GM11168 (cell line): ENCODE results near the gene TRMT2B.
"Not testable (repeated sequence)": the region's sequence is repeated elsewhere in the genome, so short reads cannot be mapped to it uniquely, and the experiment has no call there.

Source experiments
- in situ Hi-C: fragments of 300-500 bp; cut with MboI; formaldehyde crosslinking; loops from one replicate; pipeline ENCODE4 v1.12.0; 2022; ENCODE audit warnings: low sequenced_read_pairs; ENCODE audit not compliant: unreplicated experiment

Gene TRMT2B, protein sequence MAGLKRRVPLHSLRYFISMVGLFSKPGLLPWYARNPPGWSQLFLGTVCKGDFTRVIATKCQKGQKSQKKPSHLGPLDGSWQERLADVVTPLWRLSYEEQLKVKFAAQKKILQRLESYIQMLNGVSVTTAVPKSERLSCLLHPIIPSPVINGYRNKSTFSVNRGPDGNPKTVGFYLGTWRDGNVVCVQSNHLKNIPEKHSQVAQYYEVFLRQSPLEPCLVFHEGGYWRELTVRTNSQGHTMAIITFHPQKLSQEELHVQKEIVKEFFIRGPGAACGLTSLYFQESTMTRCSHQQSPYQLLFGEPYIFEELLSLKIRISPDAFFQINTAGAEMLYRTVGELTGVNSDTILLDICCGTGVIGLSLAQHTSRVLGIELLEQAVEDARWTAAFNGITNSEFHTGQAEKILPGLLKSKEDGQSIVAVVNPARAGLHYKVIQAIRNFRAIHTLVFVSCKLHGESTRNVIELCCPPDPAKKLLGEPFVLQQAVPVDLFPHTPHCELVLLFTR

DNA sequence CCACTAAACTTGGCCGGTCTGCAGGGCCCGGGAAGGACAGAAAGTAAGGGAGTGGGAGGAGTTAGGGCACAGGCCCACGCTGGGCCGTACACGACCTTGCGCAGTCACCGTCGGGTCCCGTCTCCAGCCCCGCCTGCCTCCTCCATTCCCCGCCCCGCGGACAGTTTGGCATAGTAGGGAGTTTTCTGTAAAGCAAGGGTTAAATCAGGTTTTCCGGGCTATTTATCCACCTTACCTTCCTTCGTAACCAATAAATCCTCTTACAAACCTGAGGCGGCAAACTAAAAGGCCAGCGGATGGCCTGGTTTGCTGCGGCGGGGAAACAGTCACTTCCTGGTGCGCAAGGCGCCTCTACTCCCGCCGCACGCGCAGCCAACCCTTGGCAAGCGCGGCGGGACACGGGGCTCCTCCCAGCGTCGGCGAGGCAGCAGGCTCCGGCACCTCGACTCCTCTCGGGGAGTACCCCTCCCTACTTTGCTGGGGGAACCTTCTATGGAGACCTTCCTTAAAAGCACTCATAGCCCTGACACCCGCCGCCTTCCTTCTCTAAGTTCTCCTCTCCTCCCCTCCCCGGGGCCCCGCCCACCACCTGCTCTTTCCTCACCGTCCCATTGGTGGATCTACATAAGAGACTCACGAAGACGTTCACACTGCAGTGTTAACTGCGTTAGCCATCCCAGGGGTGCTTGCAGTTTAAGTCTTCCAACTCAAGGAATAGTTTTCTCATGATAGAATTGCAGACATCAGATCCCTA is at the start of gene TRMT2B:
Gene TRMT2B (minus strand): TSS at position 563 of the 754 bp plus-strand sequence. CDS start 9,822 bp downstream, outside the sequence.
- in situ Hi-C loops: no loop called here

DNA sequence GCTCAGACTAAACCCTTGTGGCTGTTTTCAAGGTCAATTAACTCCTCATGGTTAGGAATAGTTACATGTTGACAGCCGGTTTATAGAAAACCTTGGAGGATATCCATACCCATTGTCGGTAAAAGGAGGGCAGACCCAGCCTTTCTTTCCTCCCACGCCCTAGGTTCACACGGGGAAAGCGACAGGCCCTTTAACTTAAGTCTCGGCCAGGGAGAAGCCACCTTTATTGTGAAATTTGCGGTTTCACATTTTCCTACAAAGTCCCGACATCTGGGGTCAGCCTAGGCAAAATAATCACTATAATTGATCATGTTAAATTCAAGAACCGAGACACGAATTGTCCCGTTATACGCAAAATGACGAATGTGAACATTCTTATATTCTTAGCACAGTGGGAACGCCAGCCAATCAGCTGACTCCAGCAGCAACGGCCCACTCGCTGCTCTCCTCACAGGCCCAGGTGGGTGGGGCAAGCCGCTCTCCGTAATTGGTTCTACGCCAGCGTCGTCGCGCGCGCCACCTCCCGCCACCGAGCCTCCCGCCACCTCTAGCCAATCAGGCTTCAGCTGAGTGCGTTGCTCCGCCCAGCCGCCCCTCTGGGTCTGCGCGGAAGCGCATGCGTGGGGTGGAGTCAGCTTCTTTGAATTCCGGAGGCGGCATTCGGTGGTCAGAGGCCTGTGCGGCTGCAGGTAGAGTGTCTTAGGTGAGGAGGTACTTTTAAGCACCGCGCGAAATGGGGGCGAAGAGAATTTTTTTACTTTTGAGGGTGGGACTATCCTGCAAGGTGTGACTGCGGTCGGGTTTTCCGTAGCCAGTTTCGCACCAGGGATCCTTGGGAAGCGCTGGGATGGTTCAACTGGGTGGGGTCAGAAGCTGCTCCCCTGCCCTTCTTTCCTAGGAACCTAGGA is 45.9 kb upstream of the TRMT2B start, which contains the start of gene CENPI:
Gene CENPI (plus strand): TSS at position 659 of the 908 bp plus-strand sequence. CDS start 2,867 bp downstream, outside the sequence.
- in situ Hi-C loops: no loop called here

DNA sequence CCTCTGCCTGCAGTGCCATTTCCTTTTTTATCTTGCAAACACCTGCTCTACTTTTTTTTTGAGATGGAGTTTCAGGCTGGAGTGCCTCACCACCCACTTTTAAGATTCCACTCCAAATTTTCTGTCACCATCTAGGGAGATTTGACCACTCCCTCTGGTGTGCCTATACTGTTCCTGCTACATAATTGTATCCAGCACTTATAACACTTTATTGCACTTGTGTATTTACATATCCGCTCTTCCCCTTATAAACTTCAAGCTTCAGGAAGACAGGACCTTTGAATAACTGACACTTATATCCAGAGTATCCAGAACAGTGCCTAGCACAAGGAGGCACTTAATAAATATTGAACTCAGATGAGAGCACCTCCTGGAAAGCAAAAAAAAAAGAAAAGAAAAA is 39.9 kb upstream of the TRMT2B start:
- in situ Hi-C loops: no loop called here

DNA sequence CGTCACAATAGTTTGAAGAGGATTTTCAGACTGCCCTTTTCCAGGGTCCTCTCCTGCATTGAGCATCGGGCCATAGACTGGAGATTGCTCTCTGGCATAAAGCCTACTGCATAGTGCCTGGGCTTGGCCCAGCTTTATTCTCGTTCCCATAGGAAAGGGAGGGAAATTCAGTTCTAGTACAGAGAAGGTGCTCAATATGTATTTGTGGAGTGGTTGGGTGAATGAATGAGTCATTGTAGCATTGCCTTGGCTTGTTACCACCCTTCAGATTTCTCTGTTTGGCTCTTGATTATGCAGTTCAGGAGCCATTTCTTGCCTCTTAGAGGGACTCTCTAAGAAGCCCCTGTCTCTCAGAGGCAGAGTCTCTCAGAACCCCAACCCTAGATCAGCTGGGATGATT is 29.3 kb upstream of the TRMT2B start:
- in situ Hi-C loops: no loop called here

DNA sequence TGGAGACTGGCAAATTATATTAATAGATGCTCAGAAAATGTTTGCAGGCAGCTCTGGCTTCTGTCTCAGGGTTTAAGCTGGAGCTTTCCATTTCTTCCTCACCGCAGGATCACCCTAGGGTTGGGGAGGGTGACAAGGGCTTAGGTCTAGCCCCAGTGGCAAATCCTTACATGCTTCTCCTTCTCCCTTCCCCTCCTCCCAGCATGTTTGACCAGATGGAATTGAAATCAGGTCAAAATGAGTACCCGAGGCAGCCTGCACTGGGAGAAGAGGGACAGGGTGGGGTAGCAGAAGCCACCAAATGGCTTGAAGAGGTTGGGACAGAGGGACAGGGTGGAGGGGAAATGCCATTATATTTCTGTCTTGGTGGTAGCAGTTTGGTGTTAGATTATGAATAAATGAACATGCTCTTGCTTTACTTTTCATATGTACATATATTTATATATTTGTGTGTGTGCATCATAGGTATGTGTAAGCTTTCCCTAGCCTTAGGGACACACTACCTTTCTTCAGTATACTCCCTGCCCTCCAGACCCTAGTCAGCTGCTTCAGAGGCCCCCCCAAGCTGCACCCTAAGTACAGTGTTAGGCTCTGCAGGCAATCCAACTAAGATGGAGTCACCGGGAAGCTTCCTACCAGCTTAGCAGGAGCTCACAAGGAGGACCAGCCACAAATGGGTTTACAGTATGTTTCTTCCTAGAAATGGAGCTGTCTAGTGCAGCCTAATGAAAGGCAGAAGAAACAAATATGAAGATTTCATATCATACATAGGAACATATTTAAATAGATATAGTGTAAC is 28.6 kb upstream of the TRMT2B start:
- in situ Hi-C loops: no loop called here

DNA sequence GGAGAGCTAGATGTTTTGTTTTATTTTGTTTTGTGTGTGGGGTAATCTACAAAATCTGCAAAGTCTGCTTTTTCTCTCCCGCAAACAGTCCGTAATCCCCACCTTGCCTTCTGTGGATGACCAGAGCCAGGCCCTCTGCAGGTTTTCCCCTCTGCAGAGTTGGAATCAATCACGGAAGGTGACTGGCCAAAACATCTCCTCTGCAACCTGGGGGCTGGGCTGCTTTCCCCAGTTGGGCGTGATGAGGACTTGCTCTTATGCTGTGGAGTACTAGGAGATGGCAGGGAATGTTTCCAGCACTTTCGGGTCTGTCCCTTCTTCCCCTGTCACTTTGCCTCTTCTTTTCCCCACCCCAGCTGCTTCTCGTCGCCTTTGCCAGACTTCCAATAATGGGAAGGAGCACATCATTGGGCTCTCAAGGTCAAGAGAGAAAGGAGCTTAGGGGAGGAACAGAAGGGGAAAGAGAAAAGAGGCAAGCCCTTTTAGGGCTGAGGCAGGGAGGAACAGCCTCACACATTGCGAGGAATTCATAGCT is 27.9 kb upstream of the TRMT2B start:
- in situ Hi-C loops: no loop called here

DNA sequence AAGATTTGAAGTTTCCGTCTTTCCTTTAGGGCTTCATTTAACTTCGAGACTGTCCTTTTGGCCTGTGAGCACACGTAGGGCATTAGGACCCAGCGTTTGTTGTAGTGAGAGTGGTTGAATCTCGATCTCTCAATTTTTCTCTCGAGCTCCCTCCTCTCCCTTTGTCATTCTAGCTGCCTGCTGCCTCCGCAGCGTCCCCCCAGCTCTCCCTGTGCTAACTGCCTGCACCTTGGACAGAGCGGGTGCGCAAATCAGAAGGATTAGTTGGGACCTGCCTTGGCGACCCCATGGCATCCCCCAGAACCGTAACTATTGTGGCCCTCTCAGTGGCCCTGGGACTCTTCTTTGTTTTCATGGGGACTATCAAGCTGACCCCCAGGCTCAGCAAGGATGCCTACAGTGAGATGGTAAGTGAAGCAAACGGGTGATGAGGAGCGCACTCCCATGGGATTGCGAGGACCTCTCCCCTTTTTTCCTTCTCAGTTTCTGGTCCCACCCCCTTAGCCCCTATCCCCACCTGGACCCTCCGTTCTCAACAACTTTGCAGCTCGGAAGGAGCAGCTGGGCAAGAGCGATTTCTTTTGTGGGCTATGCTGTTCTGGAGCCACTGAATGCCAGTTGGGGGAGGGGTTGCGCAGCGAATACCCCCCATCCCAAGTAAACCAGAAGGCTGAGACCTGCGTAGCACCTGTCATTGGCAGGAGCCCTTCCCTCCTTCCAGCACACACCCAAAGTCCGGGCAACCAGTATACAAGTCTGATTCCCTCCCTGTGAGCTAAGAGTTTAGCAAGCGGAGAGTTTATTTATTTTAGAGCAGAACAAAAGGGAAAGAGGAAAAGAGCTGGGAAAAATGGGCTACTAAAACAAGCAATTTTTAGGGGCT is 27.0 kb upstream of the TRMT2B start, which contains the start of gene TMEM35A:
Gene TMEM35A (plus strand): TSS at position 164 of the 883 bp plus-strand sequence. CDS start 124 bp downstream, at position 288.
- in situ Hi-C loops: no loop called here

DNA sequence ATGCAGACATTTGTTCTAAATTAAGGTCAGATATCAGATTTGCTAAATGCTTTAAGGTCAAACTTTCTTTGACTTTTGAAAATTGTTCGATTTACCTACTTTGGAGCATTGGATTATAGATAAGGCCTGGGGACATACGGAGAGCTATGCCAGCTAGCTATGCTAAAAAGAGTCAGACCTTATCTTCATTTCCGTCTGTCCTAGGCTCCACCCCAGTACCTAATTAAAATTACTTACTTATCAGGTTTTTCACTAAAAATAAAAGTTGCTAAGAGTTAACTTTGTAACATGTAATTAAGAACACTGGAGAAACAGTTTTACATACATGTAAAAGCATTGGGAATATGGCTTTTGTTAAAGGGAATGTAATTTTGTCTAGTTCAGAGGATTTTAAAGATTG is 19.7 kb upstream of the TRMT2B start:
- in situ Hi-C loops: no loop called here

DNA sequence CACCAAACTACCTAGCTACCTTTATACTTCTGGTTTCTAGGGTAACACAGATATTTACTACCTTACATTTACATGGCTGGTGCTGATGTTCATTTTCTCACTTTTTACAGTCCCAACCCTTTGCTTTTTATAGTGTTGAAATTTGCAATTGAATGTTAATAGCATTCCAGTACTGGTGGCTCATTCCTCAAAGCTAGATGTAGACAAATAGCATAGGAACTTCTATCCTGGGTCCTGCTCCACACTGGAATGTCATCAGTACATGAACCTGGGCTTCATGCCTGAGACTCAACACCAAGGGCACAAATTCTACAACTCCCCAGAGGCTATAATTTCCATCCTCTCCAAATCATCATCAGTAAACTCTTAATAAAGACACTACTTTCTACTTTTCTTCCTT is 10.3 kb upstream of the TRMT2B start:
- in situ Hi-C loops: no loop called here

DNA sequence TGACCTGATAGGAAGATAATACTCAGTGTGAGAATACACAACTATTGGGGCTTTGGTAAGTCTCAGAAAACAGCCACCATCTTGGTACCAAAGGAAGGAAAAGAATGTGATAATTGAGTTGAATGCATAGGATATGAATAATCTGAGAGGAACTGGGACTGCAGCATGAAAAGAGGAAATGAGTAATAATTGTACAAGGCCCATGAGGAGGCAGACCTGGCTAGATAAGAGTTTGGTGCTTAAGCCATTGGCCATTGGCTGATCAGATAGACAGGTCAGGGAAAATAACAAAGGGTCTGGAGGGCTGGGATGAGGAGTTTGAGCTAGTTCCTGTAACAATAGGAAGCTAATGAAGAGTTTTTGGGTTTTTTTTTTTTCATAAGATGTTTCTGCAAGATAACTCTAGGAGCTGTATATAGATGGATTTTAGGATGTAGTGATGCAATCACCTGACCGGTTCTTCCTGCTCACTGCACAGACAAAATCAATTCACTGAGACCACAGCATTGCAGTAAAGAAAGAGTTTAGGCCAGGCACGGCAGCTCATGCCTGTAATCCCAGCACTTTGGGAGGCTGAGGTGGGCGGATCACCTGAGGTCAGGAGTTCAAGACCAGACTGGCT is 5.3 kb upstream of the TRMT2B start:
- in situ Hi-C loops: no loop called here

DNA sequence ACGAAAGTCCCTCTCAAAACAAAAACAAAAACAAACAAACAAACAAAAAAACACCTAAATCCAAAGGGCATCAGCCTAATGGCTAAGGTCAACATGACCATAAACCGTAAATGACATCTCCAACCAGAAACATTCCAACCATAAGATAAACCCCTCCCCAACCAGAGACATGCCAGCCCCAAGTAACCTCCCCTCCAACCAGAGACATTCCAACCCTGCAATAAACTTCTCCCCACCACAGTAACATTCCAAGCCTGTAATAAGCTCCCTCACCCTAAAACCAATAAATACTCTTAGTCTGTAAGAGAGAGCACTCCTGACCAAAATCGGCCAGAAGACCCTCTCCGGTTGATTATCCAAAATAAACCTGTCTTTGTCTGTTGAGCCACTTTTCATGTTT is 4.6 kb upstream of the TRMT2B start:
- in situ Hi-C loops: not testable (repeated sequence)

DNA sequence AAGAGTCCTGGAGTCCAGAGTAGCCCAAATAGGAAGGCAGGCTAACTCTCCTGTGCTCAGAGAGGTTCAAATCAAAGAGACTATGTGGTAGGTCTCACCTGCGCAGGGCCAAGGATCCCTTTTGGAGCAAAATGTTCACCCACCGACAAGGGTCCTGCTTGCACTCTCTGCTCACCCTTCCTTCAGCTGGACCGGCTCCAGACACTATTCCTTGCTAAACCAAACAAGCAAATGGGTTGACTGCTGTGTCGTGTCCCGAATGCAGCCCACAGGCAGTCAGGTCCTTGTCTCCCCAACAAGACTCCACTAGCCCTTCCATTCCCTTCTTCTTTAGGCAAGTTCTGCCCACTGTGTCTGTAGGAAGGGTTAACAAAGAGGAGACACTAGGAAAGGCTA is 760 bp downstream of the TRMT2B start:
- in situ Hi-C loops: no loop called here

DNA sequence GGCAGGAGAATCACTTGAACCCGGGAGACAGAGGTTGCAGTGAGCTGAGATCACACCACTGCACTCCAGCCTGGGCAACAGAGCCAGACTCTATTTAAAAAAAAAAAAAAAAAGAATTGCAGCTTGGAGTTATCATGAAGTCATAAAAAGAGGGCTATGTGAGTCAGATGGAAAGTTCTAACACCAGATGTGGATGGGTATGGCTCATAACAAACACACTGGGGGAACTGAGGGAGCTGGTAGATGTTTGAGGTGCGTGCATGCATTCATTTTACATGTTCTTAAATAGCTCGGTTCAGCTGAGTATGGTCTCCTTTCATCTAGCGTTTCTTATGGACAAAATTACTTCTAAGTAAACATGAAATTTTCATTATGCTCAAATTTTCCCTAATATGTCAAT is 11.7 kb downstream of the TRMT2B start:
- in situ Hi-C loops: no loop called here

DNA sequence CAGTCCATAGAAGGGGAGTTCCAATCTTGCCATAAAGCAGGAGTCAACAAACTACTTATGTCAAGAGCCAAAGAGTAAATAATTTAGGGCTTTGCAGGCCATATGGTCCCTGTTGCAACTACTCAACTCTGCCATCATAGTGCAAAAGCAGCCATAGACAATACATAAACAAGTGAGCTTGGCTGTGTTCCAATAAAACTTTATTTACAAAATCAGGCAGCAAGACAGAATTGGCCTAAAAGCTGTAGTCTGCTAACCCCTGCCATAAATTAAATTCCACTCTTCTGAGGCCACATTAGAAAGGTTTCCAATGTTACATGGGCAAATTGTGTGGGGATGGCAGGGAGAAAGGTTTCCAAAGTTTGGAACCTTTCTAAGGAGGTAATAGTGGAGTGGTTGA is 14.7 kb downstream of the TRMT2B start:
- in situ Hi-C loops: no loop called here

DNA sequence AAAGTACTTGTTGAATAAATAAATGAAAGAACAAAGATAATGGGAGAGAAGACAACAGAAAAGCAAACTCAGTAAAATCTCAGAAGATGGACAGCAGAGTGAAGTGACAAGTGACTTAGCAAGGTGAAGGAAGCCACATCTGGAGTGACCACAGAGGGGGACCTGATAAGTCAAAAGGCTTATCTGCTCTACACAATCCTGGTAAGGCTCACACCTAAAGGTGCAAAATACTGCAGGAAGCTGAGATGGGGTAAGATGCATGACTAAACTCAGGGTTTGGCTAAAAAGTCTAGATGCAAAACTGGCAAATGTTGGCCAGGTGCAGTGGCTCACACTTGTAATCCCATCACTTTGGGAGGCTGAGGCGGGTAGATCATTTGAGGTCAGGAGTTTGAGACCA is 22.2 kb downstream of the TRMT2B start:
- in situ Hi-C loops: no loop called here

DNA sequence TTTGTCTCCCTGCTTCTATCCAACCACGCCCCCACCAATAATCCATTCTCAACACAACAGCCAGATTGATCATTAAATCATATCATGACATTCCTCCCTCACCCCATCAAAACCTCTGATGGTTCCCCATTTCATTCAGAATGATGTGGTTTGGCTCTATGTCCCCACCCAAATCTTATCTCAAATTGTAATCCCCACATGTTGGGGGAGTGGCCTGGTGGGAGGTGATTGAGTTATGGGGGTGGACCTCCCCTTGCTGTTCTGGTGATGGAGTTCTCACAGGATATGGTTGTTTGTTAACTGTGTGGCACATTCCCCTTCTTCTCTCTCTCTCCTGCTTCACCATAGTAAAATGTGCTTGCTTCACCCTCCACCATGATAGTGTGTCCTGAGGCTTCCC is 23.3 kb downstream of the TRMT2B start:
- in situ Hi-C loops: no loop called here

DNA sequence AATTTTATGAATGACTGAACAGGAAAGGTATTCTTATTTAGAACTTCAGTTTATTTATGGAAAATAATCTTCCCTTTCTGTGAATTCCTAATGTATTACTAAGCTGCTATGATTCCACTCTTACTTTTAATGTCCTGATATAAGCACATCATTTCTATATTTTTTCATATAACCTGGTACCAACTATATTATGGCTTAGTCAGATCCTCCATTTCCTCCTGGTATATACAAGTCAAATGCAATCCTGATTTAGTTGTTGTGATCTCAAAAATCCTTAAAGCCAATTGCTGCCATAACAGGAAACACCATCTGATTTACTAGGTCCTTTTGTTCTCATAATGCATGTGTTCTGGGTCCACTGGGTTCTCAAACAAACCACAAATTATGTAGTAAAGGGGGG is 26.8 kb downstream of the TRMT2B start:
- in situ Hi-C loops: no loop called here

DNA sequence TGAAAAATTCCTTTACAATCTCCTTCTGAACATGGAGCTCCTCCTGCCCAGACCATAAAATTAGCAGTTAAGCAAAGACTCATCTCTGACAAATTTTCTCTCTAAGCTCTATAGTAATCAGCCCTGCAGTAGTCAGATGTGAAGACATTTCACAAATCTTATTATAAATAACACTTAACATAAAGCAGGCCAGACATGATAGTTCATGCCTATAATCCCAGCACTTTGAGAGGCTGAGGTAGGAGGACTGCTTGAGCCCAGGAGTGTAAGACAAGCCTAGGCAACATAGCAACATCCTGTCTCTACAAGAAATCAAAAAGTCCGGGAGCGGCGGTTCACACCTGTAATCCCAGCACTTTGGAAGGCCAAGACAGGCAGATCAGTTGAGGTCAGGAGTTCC is 29.9 kb downstream of the TRMT2B start:
- in situ Hi-C loops: no loop called here
